OCI-LY7 (cell line): ENCODE results near the gene HOXA4.

ENCODE experiments used
- CTCF ChIP-seq: fragments of 200-600 bp; sonication (generic); conservative IDR thresholded peaks from 2 replicates; pipeline ENCODE4 v1.5.1; 2014; ENCODE audit warnings: mild to moderate bottlenecking, antibody characterized with exemption, low read length, moderate library complexity, mixed read lengths
- EZH2phosphoT487 ChIP-seq: fragments of 200-600 bp; sonication (generic); IDR thresholded peaks from 2 replicates; pipeline ENCODE4 v1.6.1; 2018; ENCODE audit warnings: low read depth, borderline replicate concordance, mild to moderate bottlenecking, mixed run types, antibody characterized with exemption, low read length, moderate library complexity, mixed read lengths

GRCh38 chr7:27123007-27123476 lies 7.5 kb downstream of the HOXA4 start:
- TF ChIP-seq CTCF (no peak), EZH2phosphoT487 (no peak)
